CD14-positive monocyte (primary cell): Measurements from ENCODE around the gene SENP3. TPM values are rescaled to one million over a fixed set of nuclear protein-coding genes. Genes with fewer than 3 reads are reported as not detected.

Experiments
- DNase-seq, 3 donors: peaks; one replicate each; pipeline ENCODE4 v3.0.0-alpha.2; 2011 to 2022
- H2AFZ ChIP-seq: 2 replicates; pipeline ENCODE4 v1.6.0; 2012; ENCODE audit warnings: mild to moderate bottlenecking, low read depth, low read length, inconsistent platforms; ENCODE audit not compliant: insufficient read depth, poor library complexity, severe bottlenecking
- H3K27ac ChIP-seq, 2 donors: 1 replicate in 1 of 2; 2 replicates in 1 of 2; pipeline ENCODE4 v1.5.1; 2012 to 2013; ENCODE audit warnings: low read length in 2 of 2, control low read depth in 1 of 2, inconsistent platforms in 1 of 2, low read depth in 1 of 2, mild to moderate bottlenecking in 1 of 2
- H3K27me3 ChIP-seq, 2 donors: one replicate each; pipeline versions ENCODE4 v1.6.0 to v1.6.1; 2011 to 2013; ENCODE audit warnings: low read length in 2 of 2; ENCODE audit not compliant: control insufficient read depth in 2 of 2, insufficient read depth in 2 of 2
- H3K36me3 ChIP-seq, 2 donors: replicated peaks in 1 of 2; 1 replicate in 1 of 2; 2 replicates in 1 of 2; pipeline versions ENCODE4 v1.5.1 to v1.6.1; 2012 to 2013; ENCODE audit warnings: low read length in 2 of 2, control low read depth in 1 of 2, inconsistent platforms in 1 of 2, mild to moderate bottlenecking in 1 of 2; ENCODE audit not compliant: insufficient read depth in 2 of 2, control insufficient read depth in 1 of 2
- H3K4me1 ChIP-seq, 2 donors: 1 replicate in 1 of 2; 2 replicates in 1 of 2; pipeline versions ENCODE4 v1.5.1 to v1.6.1; 2012 to 2013; ENCODE audit warnings: low read length in 2 of 2, control low read depth in 1 of 2, inconsistent platforms in 1 of 2, mild to moderate bottlenecking in 1 of 2, moderate library complexity in 1 of 2; ENCODE audit not compliant: insufficient read depth in 2 of 2, control insufficient read depth in 1 of 2
- H3K4me2 ChIP-seq: replicated peaks from 2 replicates; pipeline ENCODE3; 2012; ENCODE audit warnings: low read length, moderate library complexity, mild to moderate bottlenecking; ENCODE audit not compliant: poor library complexity, severe bottlenecking; ENCODE audit errors: extremely low read depth
- H3K4me3 ChIP-seq, 3 experiments: fragments of 200-600 bp in 1 of 3; sonication (generic) in 1 of 3; replicated peaks in 1 of 3; 1 replicate in 2 of 3; 2 replicates in 1 of 3; pipeline ENCODE4 v1.5.1; 2011 to 2013; ENCODE audit warnings: low read length in 3 of 3, mild to moderate bottlenecking in 3 of 3, control low read depth in 2 of 3, low read depth in 2 of 3, inconsistent platforms in 1 of 3, moderate library complexity in 1 of 3
- H3K79me2 ChIP-seq: 2 replicates; pipeline ENCODE4 v1.6.0; 2012; ENCODE audit warnings: mild to moderate bottlenecking, control low read depth, inconsistent platforms, low read length, moderate library complexity; ENCODE audit not compliant: insufficient read depth
- H3K9ac ChIP-seq: 2 replicates; pipeline ENCODE4 v1.6.0; 2017; ENCODE audit warnings: low read length, mild to moderate bottlenecking; ENCODE audit not compliant: insufficient read depth, poor library complexity, severe bottlenecking
- H3K9me3 ChIP-seq, 2 donors: replicated peaks in 1 of 2; 1 replicate in 1 of 2; 2 replicates in 1 of 2; pipeline versions ENCODE4 v1.5.1 to v1.6.1; 2012 to 2013; ENCODE audit warnings: low read length in 2 of 2, control low read depth in 1 of 2; ENCODE audit not compliant: control insufficient read depth in 1 of 2, insufficient read depth in 1 of 2
- H4K20me1 ChIP-seq: 2 replicates; pipeline ENCODE4 v1.6.0; 2012; ENCODE audit warnings: mild to moderate bottlenecking, low read length, control low read depth, moderate library complexity; ENCODE audit not compliant: insufficient read depth
- H3K27ac Mint-ChIP-seq, 7 donors: one replicate each; pipeline ENCODE4 v1.8.0; 2020; ENCODE audit warnings: mild to moderate bottlenecking in 7 of 7, mixed read lengths in 7 of 7, moderate library complexity in 6 of 7, inconsistent platforms in 2 of 7
- H3K27me3 Mint-ChIP-seq, 3 donors: one replicate each; pipeline ENCODE4 v1.8.0; 2021 to 2022; ENCODE audit warnings: low read depth in 3 of 3, mild to moderate bottlenecking in 3 of 3, mixed read lengths in 3 of 3, moderate library complexity in 3 of 3, inconsistent platforms in 1 of 3
- H3K36me3 Mint-ChIP-seq, 2 donors: one replicate each; pipeline ENCODE4 v1.8.0; 2020; ENCODE audit warnings: mixed read lengths in 2 of 2, inconsistent platforms in 1 of 2, mild to moderate bottlenecking in 1 of 2
- H3K4me1 Mint-ChIP-seq: one replicate; pipeline ENCODE4 v1.8.0; 2020; ENCODE audit warnings: mild to moderate bottlenecking, mixed read lengths
- H3K4me3 Mint-ChIP-seq, 2 donors: one replicate each; pipeline ENCODE4 v1.8.0; 2020; ENCODE audit warnings: mild to moderate bottlenecking in 2 of 2, mixed read lengths in 2 of 2, moderate library complexity in 1 of 2
- H3K9me3 Mint-ChIP-seq, 7 donors: one replicate each; pipeline ENCODE4 v1.8.0; 2020 to 2022; ENCODE audit warnings: mixed read lengths in 7 of 7, mild to moderate bottlenecking in 6 of 7, moderate library complexity in 6 of 7, inconsistent platforms in 2 of 7
- WGBS: methylation state at CpG from one replicate; pipeline ENCODE4 v1.1.5; 2013; ENCODE audit warnings: missing lambda C conversion rate; ENCODE audit not compliant: insufficient coverage; 5-methylcytosine and 5-hydroxymethylcytosine counted together
- intact Hi-C, 2 donors: fragments of 100-400 bp; cut with micrococcal nuclease; formaldehyde crosslinking; loops; one replicate each; pipeline versions ENCODE4 v1.15.0 to v1.15.1; 2023
- polyA plus RNA-seq, 3 donors: library from polyadenylated mRNA; depleted of rRNA in 1 of 3; unstranded in 2 of 3; stranded (reverse) in 1 of 3; fragments of 300-500 nt in 2 of 3; fragments of >200 nt in 1 of 3; fragmentation: Illumina TruSeq in 2 of 3; gene quantifications; 1 replicate in 2 of 3; 2 replicates in 1 of 3; pipeline ENCODE4 v1.2.3, GENCODE V29; 2012 to 2021
- small RNA-seq: library from RNA; depleted of rRNA; stranded (forward); fragments of <200 nt; gene quantifications from one replicate; pipeline ENCODE3, GENCODE V24; 2012; ENCODE audit warnings: low read depth; ENCODE audit not compliant: insufficient read length
- TF ChIP-seq, protein P1 (sequence below): fragments of 200-600 bp; IDR thresholded peaks from one replicate; pipeline ENCODE4 v1.8.0; 2022; ENCODE audit warnings: antibody characterized with exemption, mild to moderate bottlenecking

The SENP3 gene
- polyA plus RNA-seq, 3 donors, result 2.9 to 140 (median 5.6) TPM

DNA sequence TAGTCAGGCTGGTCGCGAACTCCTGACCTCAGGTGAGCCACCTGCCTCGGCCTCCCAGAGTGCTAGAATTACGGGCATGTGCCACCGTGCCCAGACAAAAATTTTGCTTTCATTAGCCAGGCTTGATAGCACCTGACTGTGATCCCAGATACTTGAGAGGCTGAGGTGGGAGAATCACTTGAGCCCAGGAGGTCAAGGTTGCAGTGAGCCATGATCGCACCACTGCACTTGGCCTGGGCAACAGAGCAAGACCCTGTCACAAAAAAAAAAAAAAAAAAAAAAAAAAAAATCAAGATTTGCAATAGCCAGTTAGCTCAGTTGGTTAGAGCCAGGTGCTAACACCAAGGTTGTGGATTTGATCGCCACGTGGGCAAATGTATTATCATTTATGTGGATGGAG is 59.1 kb downstream of the SENP3 start:
- no peak overlapping the region for H3K4me3 Mint-ChIP-seq
- DNase-seq, result no peak
- 100% methylated on average over 5 of the region's 8 CpGs for whole genome bisulfite sequencing
- no peaks in the 10 kb centered on the region for H3K9me3 Mint-ChIP-seq
- peaks cover 3 to 10% of the 10 kb centered on the region in 2 donors for H3K36me3 Mint-ChIP-seq
- H3K4me1 Mint-ChIP-seq, result peaks cover 3% of the 10 kb centered on the region
- H3K27ac Mint-ChIP-seq, result no peak overlapping the region
- Histone ChIP-seq H3K36me3 (no peaks in the 10 kb centered on the region), H3K27me3 (no peaks in the 10 kb centered on the region), H3K27ac (no peak overlapping the region), H3K9me3 (no peaks in the 10 kb centered on the region), H2AFZ (no peak overlapping the region), H3K4me1 (peaks cover 4 to 7% of the 10 kb centered on the region in 2 donors), H3K4me3 (no peak overlapping the region), H3K79me2 (no peaks in the 10 kb centered on the region), H4K20me1 (no peaks in the 10 kb centered on the region), H3K4me2 (no peak overlapping the region), H3K9ac (no peak overlapping the region)
- intact Hi-C loops, result no loop called here
- TF ChIP-seq, protein P1, sequence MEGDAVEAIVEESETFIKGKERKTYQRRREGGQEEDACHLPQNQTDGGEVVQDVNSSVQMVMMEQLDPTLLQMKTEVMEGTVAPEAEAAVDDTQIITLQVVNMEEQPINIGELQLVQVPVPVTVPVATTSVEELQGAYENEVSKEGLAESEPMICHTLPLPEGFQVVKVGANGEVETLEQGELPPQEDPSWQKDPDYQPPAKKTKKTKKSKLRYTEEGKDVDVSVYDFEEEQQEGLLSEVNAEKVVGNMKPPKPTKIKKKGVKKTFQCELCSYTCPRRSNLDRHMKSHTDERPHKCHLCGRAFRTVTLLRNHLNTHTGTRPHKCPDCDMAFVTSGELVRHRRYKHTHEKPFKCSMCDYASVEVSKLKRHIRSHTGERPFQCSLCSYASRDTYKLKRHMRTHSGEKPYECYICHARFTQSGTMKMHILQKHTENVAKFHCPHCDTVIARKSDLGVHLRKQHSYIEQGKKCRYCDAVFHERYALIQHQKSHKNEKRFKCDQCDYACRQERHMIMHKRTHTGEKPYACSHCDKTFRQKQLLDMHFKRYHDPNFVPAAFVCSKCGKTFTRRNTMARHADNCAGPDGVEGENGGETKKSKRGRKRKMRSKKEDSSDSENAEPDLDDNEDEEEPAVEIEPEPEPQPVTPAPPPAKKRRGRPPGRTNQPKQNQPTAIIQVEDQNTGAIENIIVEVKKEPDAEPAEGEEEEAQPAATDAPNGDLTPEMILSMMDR, result no peak
- peaks cover 0 to 5% (median 1%) of the 10 kb centered on the region in 3 donors for H3K27me3 Mint-ChIP-seq

Small RNAs within 50 kb of the gene (small RNA-seq; reads per million reads assigned to genes)
- gene CD68, result not detected
- not detected for gene RF00019
- gene SNORA48, result not detected
- not detected for gene SNORD10

Other genes with a start within 250 kb of the SENP3 start
- gene GPS2, start 246.6 kb upstream of the SENP3 start, polyA plus RNA-seq, result 100 to 1,000 TPM in 1 of 3 donors, 10 to 100 TPM in 2; 53.5 to 162 (median 59.6) TPM
- gene NEURL4, start 232.6 kb upstream of the SENP3 start, polyA plus RNA-seq, result 10 to 100 TPM in 1 of 3 donors, under 1 TPM in 2; 0.35 to 42.6 (median 0.44) TPM
- gene ACAP1, start 225.4 kb upstream of the SENP3 start, polyA plus RNA-seq, result 10 to 100 TPM; 32.1 to 68.5 (median 40.5) TPM
- gene KCTD11, start 209.8 kb upstream of the SENP3 start, polyA plus RNA-seq, result 1 to 10 TPM; 3.4 to 5.6 (median 3.6) TPM
- not detected for gene TMEM95, start 206.8 kb upstream of the SENP3 start, polyA plus RNA-seq
- gene TNK1, start 180.8 kb upstream of the SENP3 start, polyA plus RNA-seq, result not detected
- 10 to 100 TPM; 37.6 to 70.4 (median 45.7) TPM for gene PLSCR3, start 167.4 kb upstream of the SENP3 start, polyA plus RNA-seq
- 10 to 100 TPM; 39.2 to 81.4 (median 72.6) TPM for gene TMEM256, start 157.8 kb upstream of the SENP3 start, polyA plus RNA-seq
- gene NLGN2, start 154.1 kb upstream of the SENP3 start, polyA plus RNA-seq, result under 1 TPM in 1 of 3 donors, not detected in 2; 0.55 TPM
- not detected for gene SPEM1, start 141.6 kb upstream of the SENP3 start, polyA plus RNA-seq
- not detected for gene SPEM2, start 136.3 kb upstream of the SENP3 start, polyA plus RNA-seq
- not detected for gene SPEM3, start 133.1 kb upstream of the SENP3 start, polyA plus RNA-seq
- gene TMEM102, start 126.5 kb upstream of the SENP3 start, polyA plus RNA-seq, result 10 to 100 TPM in 1 of 3 donors, 1 to 10 TPM in 2; 5.1 to 11.3 (median 9.8) TPM
- gene FGF11, start 122.4 kb upstream of the SENP3 start, polyA plus RNA-seq, result 1 to 10 TPM in 1 of 3 donors, not detected in 2; 2.2 TPM
- 10 to 100 TPM in 2 of 3 donors, 1 to 10 TPM in 1; 9.3 to 15.7 (median 14.7) TPM for gene CHRNB1, start 116.9 kb upstream of the SENP3 start, polyA plus RNA-seq
- gene ZBTB4, start 82.3 kb upstream of the SENP3 start, polyA plus RNA-seq, result 1 to 10 TPM; 3.4 to 8.1 (median 4.4) TPM
- not detected for gene SLC35G6, start 80.5 kb upstream of the SENP3 start, polyA plus RNA-seq
- 10 to 100 TPM; 12.1 to 27.9 (median 25.4) TPM for gene POLR2A, start 77.6 kb upstream of the SENP3 start, polyA plus RNA-seq
- 10 to 100 TPM; 37.7 to 98.3 (median 50.2) TPM for gene TNFSF12, start 12.9 kb upstream of the SENP3 start, polyA plus RNA-seq
- gene TNFSF13, start 3.2 kb upstream of the SENP3 start, polyA plus RNA-seq, result 100 to 1,000 TPM; 236 to 523 (median 491) TPM
- 100 to 1,000 TPM; 642 to 884 (median 744) TPM for gene CD68, start 17.7 kb downstream of the SENP3 start, polyA plus RNA-seq
- 100 to 1,000 TPM; 100 to 107 (median 103) TPM for gene MPDU1, start 21.9 kb downstream of the SENP3 start, polyA plus RNA-seq
- gene SOX15, start 28.2 kb downstream of the SENP3 start, polyA plus RNA-seq, result 1 to 10 TPM in 2 of 3 donors, under 1 TPM in 1; 0.86 to 1.2 (median 1.1) TPM
- 10 to 100 TPM in 1 of 3 donors, 1 to 10 TPM in 2; 6.2 to 23.0 (median 9.2) TPM for gene FXR2, start 53.0 kb downstream of the SENP3 start, polyA plus RNA-seq
- gene SAT2, start 65.9 kb downstream of the SENP3 start, polyA plus RNA-seq, result 100 to 1,000 TPM in 1 of 3 donors, 10 to 100 TPM in 2; 83.4 to 155 (median 89.8) TPM
- under 1 TPM in 2 of 3 donors, not detected in 1; 0.43 TPM for gene SHBG, start 68.2 kb downstream of the SENP3 start, polyA plus RNA-seq
- under 1 TPM in 1 of 3 donors, not detected in 2; 0.07 TPM for gene ATP1B2, start 89.0 kb downstream of the SENP3 start, polyA plus RNA-seq
- gene TP53, start 125.6 kb downstream of the SENP3 start, polyA plus RNA-seq, result 10 to 100 TPM; 16.2 to 35.1 (median 25.8) TPM
- 1 to 10 TPM; 6.3 to 9.8 (median 9.1) TPM for gene WRAP53, start 126.6 kb downstream of the SENP3 start, polyA plus RNA-seq
- gene EFNB3, start 143.3 kb downstream of the SENP3 start, polyA plus RNA-seq, result under 1 TPM in 1 of 3 donors, not detected in 2; 0.01 TPM
- gene DNAH2, start 155.8 kb downstream of the SENP3 start, polyA plus RNA-seq, result under 1 TPM in 2 of 3 donors, not detected in 1; 0.03 to 0.15 TPM